ENCODE data around the gene CLRN1. TPM values are rescaled to one million over a fixed set of nuclear protein-coding genes. Genes with fewer than 3 reads are reported as not detected.

The CLRN1 gene
- total RNA-seq, 4 donors from 2014 or later, result not detected

DNA sequence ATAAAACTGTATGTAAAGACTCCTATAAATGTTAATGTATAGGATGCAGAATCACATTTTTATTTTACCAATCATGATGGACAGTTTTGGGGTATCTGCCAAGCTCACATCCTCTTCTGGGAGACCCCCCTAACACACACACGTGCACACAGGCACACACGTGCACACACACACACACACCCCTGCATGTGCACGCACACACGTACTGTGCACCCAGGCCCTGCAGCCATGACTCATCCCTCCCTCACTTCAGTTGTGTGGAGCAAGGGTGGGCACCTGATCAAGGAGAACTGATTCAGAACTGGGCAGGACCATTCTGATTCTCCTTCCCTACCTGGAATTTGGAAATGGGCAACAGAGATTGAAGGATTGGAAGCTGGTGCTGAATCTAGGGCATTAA, 51.3 kb downstream of the CLRN1 start:
- Histone ChIP-seq H3K4me3 (no peak overlapping the region), H3K4me1 (peaks cover 0 to 4% (median 0%) of the 10 kb centered on the region in 4 donors), H3K27me3 (no peaks in the 10 kb centered on the region), H3K27ac (no peak overlapping the region), H3K36me3 (no peaks in the 10 kb centered on the region), H3K9me3 (no peaks in the 10 kb centered on the region)
- 83 to 91% methylated on average over 4 of the region's 4 CpGs for WGBS, 2 donors
- TF ChIP-seq POLR2A (IDR thresholded peaks at IDR 0.05), result no peak
- TF ChIP-seq, protein P1, sequence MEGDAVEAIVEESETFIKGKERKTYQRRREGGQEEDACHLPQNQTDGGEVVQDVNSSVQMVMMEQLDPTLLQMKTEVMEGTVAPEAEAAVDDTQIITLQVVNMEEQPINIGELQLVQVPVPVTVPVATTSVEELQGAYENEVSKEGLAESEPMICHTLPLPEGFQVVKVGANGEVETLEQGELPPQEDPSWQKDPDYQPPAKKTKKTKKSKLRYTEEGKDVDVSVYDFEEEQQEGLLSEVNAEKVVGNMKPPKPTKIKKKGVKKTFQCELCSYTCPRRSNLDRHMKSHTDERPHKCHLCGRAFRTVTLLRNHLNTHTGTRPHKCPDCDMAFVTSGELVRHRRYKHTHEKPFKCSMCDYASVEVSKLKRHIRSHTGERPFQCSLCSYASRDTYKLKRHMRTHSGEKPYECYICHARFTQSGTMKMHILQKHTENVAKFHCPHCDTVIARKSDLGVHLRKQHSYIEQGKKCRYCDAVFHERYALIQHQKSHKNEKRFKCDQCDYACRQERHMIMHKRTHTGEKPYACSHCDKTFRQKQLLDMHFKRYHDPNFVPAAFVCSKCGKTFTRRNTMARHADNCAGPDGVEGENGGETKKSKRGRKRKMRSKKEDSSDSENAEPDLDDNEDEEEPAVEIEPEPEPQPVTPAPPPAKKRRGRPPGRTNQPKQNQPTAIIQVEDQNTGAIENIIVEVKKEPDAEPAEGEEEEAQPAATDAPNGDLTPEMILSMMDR (IDR thresholded peaks at IDR 0.05), result no peak
- TF ChIP-seq EP300 (IDR thresholded peaks at IDR 0.05), result no peak
- no peak for DNase-seq (ENCODE audit: low spot score in 2 of 2)

DNA sequence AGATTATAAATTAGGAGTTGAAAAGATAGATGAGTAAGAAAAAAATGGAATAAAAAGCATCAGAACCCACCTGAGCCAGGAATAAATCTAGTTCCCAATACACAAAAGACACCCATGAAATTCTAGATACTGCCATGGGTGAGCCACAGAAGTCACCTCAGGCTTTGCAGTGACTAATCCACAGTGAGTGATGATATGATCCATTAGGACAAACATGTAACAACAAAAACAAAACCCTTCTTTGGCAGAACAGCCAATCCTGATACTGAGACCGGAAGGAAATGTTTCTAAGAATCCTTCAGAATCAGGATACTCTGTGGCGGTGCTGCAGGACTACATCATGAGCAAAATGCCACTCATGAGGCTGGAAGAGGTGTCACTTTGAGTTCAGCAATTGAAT, 52.3 kb downstream of the CLRN1 start:
- no peaks in the 10 kb centered on the region for H3K4me1 ChIP-seq
- DNase-seq (ENCODE audit: low spot score in 2 of 2), result no peak
- 84 to 91% methylated on average over 2 of the region's 2 CpGs for WGBS, 2 donors
- TF ChIP-seq, protein P1 (IDR thresholded peaks at IDR 0.05), result no peak
- TF ChIP-seq EP300 (IDR thresholded peaks at IDR 0.05) (no peak), POLR2A (IDR thresholded peaks at IDR 0.05) (no peak)
- no peaks in the 10 kb centered on the region for H3K9me3 ChIP-seq
- H3K27ac ChIP-seq, result no peak overlapping the region
- H3K4me3 ChIP-seq, result no peak overlapping the region
- H3K36me3 ChIP-seq, result no peaks in the 10 kb centered on the region
- H3K27me3 ChIP-seq, result no peaks in the 10 kb centered on the region

GRCh38 chr3:150917951-150918350, 54.6 kb downstream of the CLRN1 start:
- Histone ChIP-seq H3K4me3 (no peak overlapping the region), H3K4me1 (no peaks in the 10 kb centered on the region), H3K27ac (no peak overlapping the region), H3K9me3 (no peaks in the 10 kb centered on the region), H3K36me3 (no peaks in the 10 kb centered on the region), H3K27me3 (no peaks in the 10 kb centered on the region)
- WGBS, 2 donors, result 52 to 66% methylated on average over 7 of the region's 7 CpGs
- DNase-seq (ENCODE audit: low spot score in 2 of 2), result no peak
- TF ChIP-seq POLR2A (IDR thresholded peaks at IDR 0.05) (no peak), EP300 (IDR thresholded peaks at IDR 0.05) (no peak)
- TF ChIP-seq, protein P1 (IDR thresholded peaks at IDR 0.05), result no peak

- TF ChIP-seq, protein P1 (IDR thresholded peaks at IDR 0.05), result no peak
- no peak for TF ChIP-seq EP300 (IDR thresholded peaks at IDR 0.05)
- no peak for TF ChIP-seq POLR2A (IDR thresholded peaks at IDR 0.05)
- no peaks in the 10 kb centered on the region for H3K27me3 ChIP-seq
- no peaks in the 10 kb centered on the region for H3K4me1 ChIP-seq
- H3K4me3 ChIP-seq, result no peak overlapping the region
- no peaks in the 10 kb centered on the region for H3K9me3 ChIP-seq
- DNase-seq (ENCODE audit: low spot score in 2 of 2), result no peak
- WGBS, 2 donors, result 65% methylated on average over 4 of the region's 4 CpGs
- H3K36me3 ChIP-seq, result no peaks in the 10 kb centered on the region
- H3K27ac ChIP-seq, result no peak overlapping the region
Measured at GRCh38 chr3:150913133-150913922, 59.2 kb downstream of the CLRN1 start.

DNA sequence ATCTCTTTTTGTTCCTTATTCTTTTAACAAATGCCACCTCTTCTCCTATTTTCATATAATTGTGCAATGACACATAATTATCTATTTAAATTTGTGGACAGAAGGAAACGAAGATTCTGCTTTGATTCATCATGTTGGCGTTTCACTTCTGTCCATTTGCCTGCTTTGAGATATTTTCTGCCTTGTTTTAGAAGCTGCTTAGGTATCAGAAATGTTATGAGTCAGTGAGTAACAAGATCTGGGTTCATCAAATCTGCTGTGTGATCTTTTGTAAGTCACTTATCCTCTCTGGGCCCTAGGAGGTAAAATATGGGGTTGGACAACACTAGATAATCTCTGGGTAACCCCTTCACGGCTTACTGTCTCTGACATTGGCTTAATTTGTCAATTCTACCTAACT, 60.0 kb downstream of the CLRN1 start:
- Histone ChIP-seq H3K4me1 (no peaks in the 10 kb centered on the region), H3K9me3 (no peaks in the 10 kb centered on the region), H3K27me3 (no peaks in the 10 kb centered on the region), H3K36me3 (no peaks in the 10 kb centered on the region), H3K27ac (no peak overlapping the region), H3K4me3 (no peak overlapping the region)
- no peak for TF ChIP-seq POLR2A (IDR thresholded peaks at IDR 0.05)
- TF ChIP-seq EP300 (IDR thresholded peaks at IDR 0.05), result no peak
- TF ChIP-seq, protein P1 (IDR thresholded peaks at IDR 0.05), result no peak
- 81 to 82% methylated on average over 3 of the region's 3 CpGs for WGBS, 2 donors
- no peak for DNase-seq (ENCODE audit: low spot score in 2 of 2)
